WTC11 (cell line): ENCODE measurements around the gene RNF10. TPM values are rescaled to one million over a fixed set of nuclear protein-coding genes. Genes with fewer than 3 reads are reported as not detected.
A peak's percentile ranks its signal among the peaks of the same experiment; 100 is the strongest.

ENCODE experiments used
- CBFB ChIP-seq: sonication (generic); formaldehyde crosslinking; IDR thresholded peaks from 2 replicates; pipeline ENCODE4 v1.8.1; 2022; ENCODE audit warnings: mild to moderate bottlenecking, low read depth, missing genetic modification reagents
- CREM ChIP-seq: sonication (generic); formaldehyde crosslinking; IDR thresholded peaks from 2 replicates; pipeline ENCODE4 v1.8.1; 2022; ENCODE audit warnings: mild to moderate bottlenecking, missing genetic modification reagents, moderate library complexity
- E2F1 ChIP-seq: sonication (generic); formaldehyde crosslinking; IDR thresholded peaks from 2 replicates; pipeline ENCODE4 v1.8.0; 2022; ENCODE audit warnings: mild to moderate bottlenecking, missing genetic modification reagents
- ELF4 ChIP-seq: sonication (generic); formaldehyde crosslinking; IDR thresholded peaks from 2 replicates; pipeline ENCODE4 v1.8.1; 2022; ENCODE audit warnings: low read depth, mild to moderate bottlenecking, moderate library complexity, missing genetic modification reagents
- EMX1 ChIP-seq: fragments of 250-450 bp; sonication (Bioruptor Pico); IDR thresholded peaks from 2 replicates; pipeline ENCODE4 v1.8.0; 2021; ENCODE audit warnings: mild to moderate bottlenecking
- ETV6 ChIP-seq: sonication (generic); formaldehyde crosslinking; IDR thresholded peaks from 2 replicates; pipeline ENCODE4 v1.8.1; 2022; ENCODE audit warnings: mild to moderate bottlenecking, missing genetic modification reagents
- GRHL2 ChIP-seq: fragments of 250-450 bp; sonication (Bioruptor Pico); IDR thresholded peaks from 2 replicates; pipeline ENCODE4 v1.8.0; 2022; ENCODE audit warnings: mild to moderate bottlenecking, moderate library complexity; ENCODE audit not compliant: insufficient replicate concordance, severe bottlenecking
- GTF2I ChIP-seq: fragments of 250-450 bp; sonication (Bioruptor Pico); conservative IDR thresholded peaks from 2 replicates; pipeline ENCODE4 v1.4.0; 2021; ENCODE audit warnings: mild to moderate bottlenecking
- HMGA2 ChIP-seq: fragments of 250-450 bp; sonication (Bioruptor Pico); IDR thresholded peaks from 2 replicates; pipeline ENCODE4 v1.4.0; 2021; ENCODE audit warnings: mild to moderate bottlenecking, moderate library complexity
- HMGXB4 ChIP-seq: sonication (generic); formaldehyde crosslinking; IDR thresholded peaks from 2 replicates; pipeline ENCODE4 v1.8.1; 2023; ENCODE audit warnings: mild to moderate bottlenecking, moderate library complexity, missing genetic modification reagents
- NFE2L1 ChIP-seq: sonication (generic); formaldehyde crosslinking; IDR thresholded peaks from 2 replicates; pipeline ENCODE4 v1.8.1; 2023; ENCODE audit warnings: missing genetic modification reagents
- NFYB ChIP-seq: sonication (generic); formaldehyde crosslinking; conservative IDR thresholded peaks from 2 replicates; pipeline ENCODE4 v1.8.0; 2022; ENCODE audit warnings: low read depth, missing genetic modification reagents
- RELA ChIP-seq: sonication (generic); formaldehyde crosslinking; IDR thresholded peaks from 2 replicates; pipeline ENCODE4 v1.8.1; 2022; ENCODE audit warnings: missing genetic modification reagents, mild to moderate bottlenecking, borderline replicate concordance
- SOX15 ChIP-seq: fragments of 250-450 bp; sonication (Bioruptor Pico); IDR thresholded peaks from 2 replicates; pipeline ENCODE4 v1.9.0; 2021; ENCODE audit warnings: mild to moderate bottlenecking
- SP1 ChIP-seq: sonication (generic); formaldehyde crosslinking; conservative IDR thresholded peaks from 2 replicates; pipeline ENCODE4 v1.8.1; 2022; ENCODE audit warnings: missing genetic modification reagents
- STAT6 ChIP-seq: sonication (generic); formaldehyde crosslinking; conservative IDR thresholded peaks from 2 replicates; pipeline ENCODE4 v1.8.1; 2023; ENCODE audit warnings: mild to moderate bottlenecking, low read depth, missing genetic modification reagents, moderate library complexity
- TCF7 ChIP-seq: sonication (generic); formaldehyde crosslinking; IDR thresholded peaks from 2 replicates; pipeline ENCODE4 v1.8.0; 2022; ENCODE audit warnings: mild to moderate bottlenecking, low read depth, missing genetic modification reagents, moderate library complexity
- TEAD1 ChIP-seq: sonication (generic); formaldehyde crosslinking; IDR thresholded peaks from 2 replicates; pipeline ENCODE4 v1.8.0; 2022; ENCODE audit warnings: mild to moderate bottlenecking, missing genetic modification reagents
- ZNF121 ChIP-seq: sonication (generic); formaldehyde crosslinking; IDR thresholded peaks from 2 replicates; pipeline ENCODE4 v1.8.0; 2023; ENCODE audit warnings: missing genetic modification reagents
- ZNF232 ChIP-seq: sonication (generic); formaldehyde crosslinking; IDR thresholded peaks from 2 replicates; pipeline ENCODE4 v1.8.0; 2022; ENCODE audit warnings: mild to moderate bottlenecking, missing genetic modification reagents
- ZNF317 ChIP-seq: sonication (generic); formaldehyde crosslinking; IDR thresholded peaks from 2 replicates; pipeline ENCODE4 v1.8.1; 2023; ENCODE audit warnings: low read depth, mild to moderate bottlenecking, moderate library complexity, missing genetic modification reagents, borderline replicate concordance
- ZNF396 ChIP-seq: fragments of 250-450 bp; sonication (Bioruptor Pico); IDR thresholded peaks from 2 replicates; pipeline ENCODE4 v1.8.0; 2021; ENCODE audit warnings: mild to moderate bottlenecking, moderate library complexity, borderline replicate concordance
- ZNF423 ChIP-seq: fragments of 250-450 bp; sonication (Bioruptor Pico); IDR thresholded peaks from 2 replicates; pipeline ENCODE4 v2.1.2; 2022; ENCODE audit warnings: mild to moderate bottlenecking, moderate library complexity
- total RNA-seq: library from RNA; stranded (reverse); gene quantifications from 3 replicates; pipeline ENCODE4 v1.2.3, GENCODE V29; 2021
- TF ChIP-seq, protein P1 (sequence below): fragments of 250-450 bp; sonication (Bioruptor Pico); IDR thresholded peaks from 2 replicates; pipeline ENCODE4 v2.1.2; 2022; ENCODE audit warnings: mild to moderate bottlenecking, moderate library complexity
- TF ChIP-seq, protein P2 (sequence below): fragments of 250-450 bp; sonication (Bioruptor Pico); IDR thresholded peaks from 2 replicates; pipeline ENCODE4 v1.9.0; 2021; ENCODE audit warnings: mild to moderate bottlenecking
- TF ChIP-seq, protein P3 (sequence below): fragments of 250-450 bp; sonication (Bioruptor Pico); IDR thresholded peaks from 2 replicates; pipeline ENCODE4 v1.9.0; 2021; ENCODE audit warnings: moderate library complexity, mild to moderate bottlenecking, inconsistent platforms, borderline replicate concordance
- TF ChIP-seq, protein P4 (sequence below): sonication (generic); formaldehyde crosslinking; IDR thresholded peaks from 2 replicates; pipeline ENCODE4 v1.8.1; 2023; ENCODE audit warnings: mild to moderate bottlenecking, missing genetic modification reagents
- TF ChIP-seq, protein P5 (sequence below): sonication (generic); formaldehyde crosslinking; IDR thresholded peaks from 2 replicates; pipeline ENCODE4 v1.8.0; 2022; ENCODE audit warnings: mild to moderate bottlenecking, missing genetic modification reagents

The RNF10 gene
- total RNA-seq, 1 experiment from 2014 or later: 160 TPM

DNA sequence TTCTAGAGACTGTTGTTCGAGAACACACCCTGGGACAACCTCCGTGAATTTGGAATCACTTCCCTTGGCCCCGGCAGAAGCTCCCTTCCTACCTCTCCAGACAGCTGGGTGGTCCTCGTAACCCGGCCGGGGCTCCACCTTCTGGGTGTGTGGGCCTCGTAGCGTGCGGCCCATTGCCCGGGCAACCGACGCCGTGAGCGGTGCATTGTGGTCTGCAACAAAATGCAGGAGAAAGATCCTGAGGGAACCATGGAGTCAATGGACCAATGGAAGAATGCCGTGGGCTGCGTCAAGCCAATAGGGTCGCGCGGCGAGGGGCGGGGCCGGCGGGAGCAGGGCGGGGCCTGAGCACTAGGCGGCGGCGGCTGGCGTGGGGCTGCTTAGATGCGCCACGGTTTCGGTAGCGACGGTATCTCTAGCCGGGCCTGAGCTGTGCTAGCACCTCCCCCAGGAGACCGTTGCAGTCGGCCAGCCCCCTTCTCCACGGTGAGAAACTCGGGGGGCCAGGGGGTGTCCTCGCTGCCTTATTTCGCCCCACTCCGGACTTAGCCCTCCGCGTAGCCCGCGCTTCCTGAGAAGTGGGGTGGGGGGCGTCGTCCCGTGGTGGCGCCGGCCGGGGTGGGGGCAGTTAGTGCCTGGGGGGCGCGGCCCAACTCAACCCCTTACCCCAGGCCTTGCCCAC lies 38.3 kb upstream of the RNF10 start, which contains the start of gene DYNLL1 (continued):
- no peak for TF ChIP-seq EMX1
- TF ChIP-seq RELA (CRISPR knock-in tag): no peak
- TF ChIP-seq TCF7 (CRISPR knock-in tag): no peak
- no peak for TF ChIP-seq ZNF121
- no peak for TF ChIP-seq ELF4 (CRISPR knock-in tag)
- no peak for TF ChIP-seq E2F1 (CRISPR knock-in tag)
- TF ChIP-seq NFYB: peak; percentile 99
- TF ChIP-seq GTF2I (CRISPR knock-in tag): no peak
- peak; percentile 96 for TF ChIP-seq SP1 (CRISPR knock-in tag)
- no peak for TF ChIP-seq ZNF396 (CRISPR knock-in tag)
- TF ChIP-seq ZNF317: no peak
- TF ChIP-seq, protein P1, sequence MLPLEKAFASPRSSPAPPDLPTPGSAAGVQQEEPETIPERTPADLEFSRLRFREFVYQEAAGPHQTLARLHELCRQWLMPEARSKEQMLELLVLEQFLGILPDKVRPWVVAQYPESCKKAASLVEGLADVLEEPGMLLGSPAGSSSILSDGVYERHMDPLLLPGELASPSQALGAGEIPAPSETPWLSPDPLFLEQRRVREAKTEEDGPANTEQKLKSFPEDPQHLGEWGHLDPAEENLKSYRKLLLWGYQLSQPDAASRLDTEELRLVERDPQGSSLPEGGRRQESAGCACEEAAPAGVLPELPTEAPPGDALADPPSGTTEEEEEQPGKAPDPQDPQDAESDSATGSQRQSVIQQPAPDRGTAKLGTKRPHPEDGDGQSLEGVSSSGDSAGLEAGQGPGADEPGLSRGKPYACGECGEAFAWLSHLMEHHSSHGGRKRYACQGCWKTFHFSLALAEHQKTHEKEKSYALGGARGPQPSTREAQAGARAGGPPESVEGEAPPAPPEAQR: no peak
- TF ChIP-seq STAT6 (CRISPR knock-in tag): no peak
- TF ChIP-seq ETV6 (CRISPR knock-in tag): peak; percentile 92
- no peak for TF ChIP-seq HMGXB4 (CRISPR knock-in tag)
- TF ChIP-seq SOX15: no peak
- TF ChIP-seq, protein P2, sequence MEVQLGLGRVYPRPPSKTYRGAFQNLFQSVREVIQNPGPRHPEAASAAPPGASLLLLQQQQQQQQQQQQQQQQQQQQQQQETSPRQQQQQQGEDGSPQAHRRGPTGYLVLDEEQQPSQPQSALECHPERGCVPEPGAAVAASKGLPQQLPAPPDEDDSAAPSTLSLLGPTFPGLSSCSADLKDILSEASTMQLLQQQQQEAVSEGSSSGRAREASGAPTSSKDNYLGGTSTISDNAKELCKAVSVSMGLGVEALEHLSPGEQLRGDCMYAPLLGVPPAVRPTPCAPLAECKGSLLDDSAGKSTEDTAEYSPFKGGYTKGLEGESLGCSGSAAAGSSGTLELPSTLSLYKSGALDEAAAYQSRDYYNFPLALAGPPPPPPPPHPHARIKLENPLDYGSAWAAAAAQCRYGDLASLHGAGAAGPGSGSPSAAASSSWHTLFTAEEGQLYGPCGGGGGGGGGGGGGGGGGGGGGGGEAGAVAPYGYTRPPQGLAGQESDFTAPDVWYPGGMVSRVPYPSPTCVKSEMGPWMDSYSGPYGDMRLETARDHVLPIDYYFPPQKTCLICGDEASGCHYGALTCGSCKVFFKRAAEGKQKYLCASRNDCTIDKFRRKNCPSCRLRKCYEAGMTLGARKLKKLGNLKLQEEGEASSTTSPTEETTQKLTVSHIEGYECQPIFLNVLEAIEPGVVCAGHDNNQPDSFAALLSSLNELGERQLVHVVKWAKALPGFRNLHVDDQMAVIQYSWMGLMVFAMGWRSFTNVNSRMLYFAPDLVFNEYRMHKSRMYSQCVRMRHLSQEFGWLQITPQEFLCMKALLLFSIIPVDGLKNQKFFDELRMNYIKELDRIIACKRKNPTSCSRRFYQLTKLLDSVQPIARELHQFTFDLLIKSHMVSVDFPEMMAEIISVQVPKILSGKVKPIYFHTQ (CRISPR knock-in tag): no peak
- TF ChIP-seq, protein P3, sequence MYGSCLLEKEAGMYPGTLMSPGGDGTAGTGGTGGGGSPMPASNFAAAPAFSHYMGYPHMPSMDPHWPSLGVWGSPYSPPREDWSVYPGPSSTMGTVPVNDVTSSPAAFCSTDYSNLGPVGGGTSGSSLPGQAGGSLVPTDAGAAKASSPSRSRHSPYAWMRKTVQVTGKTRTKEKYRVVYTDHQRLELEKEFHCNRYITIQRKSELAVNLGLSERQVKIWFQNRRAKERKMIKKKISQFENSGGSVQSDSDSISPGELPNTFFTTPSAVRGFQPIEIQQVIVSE (CRISPR knock-in tag): no peak
- no peak for TF ChIP-seq ZNF423
- TF ChIP-seq GRHL2: no peak
- TF ChIP-seq HMGA2: no peak
- TF ChIP-seq CREM (CRISPR knock-in tag): 0 out of 2 replicates have a peak, but pooled peaks have one; percentile 30
- no peak for TF ChIP-seq CBFB (CRISPR knock-in tag)
- TF ChIP-seq NFE2L1 (CRISPR knock-in tag): 0 out of 2 replicates have a peak, but pooled peaks have one; percentile 58
- peak; percentile 86; the same call in 1 of the 2 replicates for TF ChIP-seq ZNF232 (CRISPR knock-in tag)
- TF ChIP-seq, protein P4, sequence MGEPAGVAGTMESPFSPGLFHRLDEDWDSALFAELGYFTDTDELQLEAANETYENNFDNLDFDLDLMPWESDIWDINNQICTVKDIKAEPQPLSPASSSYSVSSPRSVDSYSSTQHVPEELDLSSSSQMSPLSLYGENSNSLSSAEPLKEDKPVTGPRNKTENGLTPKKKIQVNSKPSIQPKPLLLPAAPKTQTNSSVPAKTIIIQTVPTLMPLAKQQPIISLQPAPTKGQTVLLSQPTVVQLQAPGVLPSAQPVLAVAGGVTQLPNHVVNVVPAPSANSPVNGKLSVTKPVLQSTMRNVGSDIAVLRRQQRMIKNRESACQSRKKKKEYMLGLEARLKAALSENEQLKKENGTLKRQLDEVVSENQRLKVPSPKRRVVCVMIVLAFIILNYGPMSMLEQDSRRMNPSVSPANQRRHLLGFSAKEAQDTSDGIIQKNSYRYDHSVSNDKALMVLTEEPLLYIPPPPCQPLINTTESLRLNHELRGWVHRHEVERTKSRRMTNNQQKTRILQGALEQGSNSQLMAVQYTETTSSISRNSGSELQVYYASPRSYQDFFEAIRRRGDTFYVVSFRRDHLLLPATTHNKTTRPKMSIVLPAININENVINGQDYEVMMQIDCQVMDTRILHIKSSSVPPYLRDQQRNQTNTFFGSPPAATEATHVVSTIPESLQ: no peak
- TF ChIP-seq TEAD1 (CRISPR knock-in tag): peak; percentile 62
- TF ChIP-seq, protein P5, sequence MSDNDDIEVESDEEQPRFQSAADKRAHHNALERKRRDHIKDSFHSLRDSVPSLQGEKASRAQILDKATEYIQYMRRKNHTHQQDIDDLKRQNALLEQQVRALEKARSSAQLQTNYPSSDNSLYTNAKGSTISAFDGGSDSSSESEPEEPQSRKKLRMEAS: peak; percentile 85
